Chondrocyte (in vitro differentiated cells): ENCODE results near the gene ZNF831. TPM values are rescaled to one million over a fixed set of nuclear protein-coding genes. Genes with fewer than 3 reads are reported as not detected.

Experiments
- DNase-seq: peaks from one replicate; pipeline ENCODE4 v3.0.0; 2021; ENCODE audit warnings: mixed read lengths, low spot score
- H3K27ac Mint-ChIP-seq: one replicate; pipeline ENCODE4 v1.8.0; 2021; ENCODE audit warnings: mild to moderate bottlenecking, moderate library complexity, mixed read lengths; ENCODE audit not compliant: unreplicated experiment
- H3K27me3 Mint-ChIP-seq: 2 replicates; pipeline ENCODE4 v1.8.0; 2021; ENCODE audit warnings: low read depth, mixed read lengths
- H3K36me3 Mint-ChIP-seq: 2 replicates; pipeline ENCODE4 v1.8.0; 2021; ENCODE audit warnings: low read depth, mixed read lengths
- H3K4me1 Mint-ChIP-seq: 2 replicates; pipeline ENCODE4 v1.8.0; 2021; ENCODE audit warnings: low read depth, mild to moderate bottlenecking, mixed read lengths
- H3K4me3 Mint-ChIP-seq: one replicate; pipeline ENCODE4 v1.8.0; 2021; ENCODE audit warnings: mild to moderate bottlenecking, moderate library complexity, mixed read lengths; ENCODE audit not compliant: unreplicated experiment
- H3K9me3 Mint-ChIP-seq: 2 replicates; pipeline ENCODE4 v1.8.0; 2021; ENCODE audit warnings: low read depth, mixed read lengths
- total RNA-seq: library from RNA; stranded (reverse); gene quantifications from 3 replicates; pipeline ENCODE4 v1.2.1, GENCODE V29; 2021
- TF ChIP-seq, protein P1 (sequence below): fragments of 200-600 bp; sonication (generic); IDR thresholded peaks from 2 replicates; pipeline ENCODE4 v1.5.0; 2021; ENCODE audit warnings: antibody characterized with exemption, mild to moderate bottlenecking, moderate library complexity

ZNF831 gene
- total RNA-seq, 1 donor from 2014 or later = not detected

DNA sequence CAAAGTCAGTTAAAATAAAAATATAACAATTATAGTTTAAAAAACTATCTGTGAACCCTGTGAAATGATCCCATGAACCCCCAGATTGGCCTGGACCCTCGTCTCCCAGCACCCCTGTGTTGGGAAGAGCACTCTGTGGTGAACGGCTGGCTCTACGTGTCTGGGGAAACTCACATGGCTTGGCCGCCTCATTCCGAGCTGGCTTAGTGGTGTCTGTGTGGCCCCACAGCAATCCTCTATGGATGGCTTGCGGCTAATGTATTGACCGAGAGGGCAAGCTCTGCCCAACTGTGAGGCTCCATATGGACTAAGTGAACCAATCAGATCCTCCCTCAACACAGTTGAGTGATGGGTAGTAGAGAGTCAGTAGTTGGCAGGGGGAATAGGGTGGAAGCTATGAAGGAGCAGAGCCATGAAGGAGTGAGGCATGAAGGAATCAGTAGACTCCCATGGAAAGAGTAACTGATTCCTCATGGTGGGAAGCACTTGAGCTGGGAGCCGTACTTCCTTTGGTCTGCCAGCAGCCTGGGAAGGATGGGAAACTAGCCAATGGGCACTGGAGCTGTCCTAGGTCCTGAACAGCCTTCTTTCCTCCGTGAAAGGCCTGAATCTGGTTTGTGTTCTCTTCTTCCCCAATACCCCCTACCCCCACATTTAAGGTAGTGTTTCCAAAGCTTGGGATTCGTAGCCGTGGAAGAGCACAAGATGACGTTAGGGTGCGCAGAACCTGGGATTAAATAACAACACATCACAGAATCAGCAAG lies 21.6 kb upstream of the ZNF831 start:
- Mint-ChIP-seq H3K4me3 (no peak overlapping the region), H3K27ac (no peak overlapping the region), H3K27me3 (no peaks in the 10 kb centered on the region), H3K9me3 (peaks cover 10% of the 10 kb centered on the region), H3K4me1 (peaks cover 7% of the 10 kb centered on the region), H3K36me3 (no peaks in the 10 kb centered on the region)
- DNase-seq = no peak
- TF ChIP-seq, protein P1, sequence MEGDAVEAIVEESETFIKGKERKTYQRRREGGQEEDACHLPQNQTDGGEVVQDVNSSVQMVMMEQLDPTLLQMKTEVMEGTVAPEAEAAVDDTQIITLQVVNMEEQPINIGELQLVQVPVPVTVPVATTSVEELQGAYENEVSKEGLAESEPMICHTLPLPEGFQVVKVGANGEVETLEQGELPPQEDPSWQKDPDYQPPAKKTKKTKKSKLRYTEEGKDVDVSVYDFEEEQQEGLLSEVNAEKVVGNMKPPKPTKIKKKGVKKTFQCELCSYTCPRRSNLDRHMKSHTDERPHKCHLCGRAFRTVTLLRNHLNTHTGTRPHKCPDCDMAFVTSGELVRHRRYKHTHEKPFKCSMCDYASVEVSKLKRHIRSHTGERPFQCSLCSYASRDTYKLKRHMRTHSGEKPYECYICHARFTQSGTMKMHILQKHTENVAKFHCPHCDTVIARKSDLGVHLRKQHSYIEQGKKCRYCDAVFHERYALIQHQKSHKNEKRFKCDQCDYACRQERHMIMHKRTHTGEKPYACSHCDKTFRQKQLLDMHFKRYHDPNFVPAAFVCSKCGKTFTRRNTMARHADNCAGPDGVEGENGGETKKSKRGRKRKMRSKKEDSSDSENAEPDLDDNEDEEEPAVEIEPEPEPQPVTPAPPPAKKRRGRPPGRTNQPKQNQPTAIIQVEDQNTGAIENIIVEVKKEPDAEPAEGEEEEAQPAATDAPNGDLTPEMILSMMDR = no peak

- no peak for DNase-seq
- H3K4me1 Mint-ChIP-seq = peaks cover 11% of the 10 kb centered on the region
- TF ChIP-seq, protein P1 = no peak
- H3K27me3 Mint-ChIP-seq = no peaks in the 10 kb centered on the region
- H3K27ac Mint-ChIP-seq = no peak overlapping the region
- H3K36me3 Mint-ChIP-seq = no peaks in the 10 kb centered on the region
- peaks cover 10% of the 10 kb centered on the region for H3K9me3 Mint-ChIP-seq
- no peak overlapping the region for H3K4me3 Mint-ChIP-seq
These were observed 20.3 kb upstream of the ZNF831 start for GRCh38 chr20:59143326-59143725.

DNA sequence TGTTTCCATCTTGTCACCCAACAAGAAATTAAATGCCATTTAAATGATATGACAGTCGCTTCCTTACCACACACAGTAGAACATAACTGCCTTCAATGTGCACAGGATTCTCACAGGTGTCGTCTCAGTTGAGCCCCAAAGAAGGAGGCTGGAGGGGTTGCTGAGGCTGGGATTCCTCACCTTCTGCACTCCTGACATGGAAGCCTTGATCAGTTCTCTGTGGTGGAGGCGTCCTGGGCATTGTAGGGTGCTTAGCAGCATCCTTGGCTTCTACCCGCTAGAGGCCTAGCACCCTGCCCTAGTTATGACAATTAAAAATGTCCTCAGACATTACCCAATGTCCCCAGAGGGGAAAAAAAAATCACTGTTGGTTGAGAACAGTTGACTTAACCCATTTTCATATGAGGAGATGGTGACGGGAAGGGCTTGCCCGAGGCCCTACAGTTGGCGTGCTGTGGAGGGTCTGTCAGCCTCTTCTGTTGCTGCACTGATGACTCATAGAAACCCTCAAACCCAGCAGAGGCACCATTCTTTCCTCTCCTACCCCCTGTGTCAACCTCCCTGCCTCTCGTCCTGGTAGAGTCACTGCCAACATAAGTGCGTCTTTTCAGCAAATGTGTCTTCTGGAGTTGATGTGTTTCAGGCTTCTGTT lies 19.3 kb upstream of the ZNF831 start:
- Mint-ChIP-seq H3K27me3 (no peaks in the 10 kb centered on the region), H3K27ac (no peak overlapping the region), H3K4me3 (no peak overlapping the region), H3K4me1 (peaks cover 11% of the 10 kb centered on the region), H3K36me3 (no peaks in the 10 kb centered on the region), H3K9me3 (peaks cover 10% of the 10 kb centered on the region)
- no peak for DNase-seq
- TF ChIP-seq, protein P1 = no peak

GRCh38 chr20:59144831-59145196 lies 18.8 kb upstream of the ZNF831 start:
- TF ChIP-seq, protein P1 = no peak
- DNase-seq = no peak
- H3K9me3 Mint-ChIP-seq = peaks cover 10% of the 10 kb centered on the region
- peaks cover 13% of the 10 kb centered on the region for H3K4me1 Mint-ChIP-seq
- no peak overlapping the region for H3K4me3 Mint-ChIP-seq
- no peak overlapping the region for H3K27ac Mint-ChIP-seq
- H3K27me3 Mint-ChIP-seq = no peaks in the 10 kb centered on the region
- H3K36me3 Mint-ChIP-seq = no peaks in the 10 kb centered on the region

GRCh38 chr20:59145247-59145923 lies 18.2 kb upstream of the ZNF831 start:
- Mint-ChIP-seq H3K36me3 (no peaks in the 10 kb centered on the region), H3K4me1 (peaks cover 17% of the 10 kb centered on the region), H3K4me3 (no peak overlapping the region), H3K27ac (no peak overlapping the region), H3K9me3 (peaks cover 10% of the 10 kb centered on the region), H3K27me3 (peaks cover 3% of the 10 kb centered on the region)
- TF ChIP-seq, protein P1 = no peak
- DNase-seq = no peak
